Measurements from ENCODE around the gene LRP5.
"Not testable (repeated sequence)": the region's sequence is repeated elsewhere in the genome, so short reads cannot be mapped to it uniquely, and the experiment has no call there.

LRP5 gene

DNA sequence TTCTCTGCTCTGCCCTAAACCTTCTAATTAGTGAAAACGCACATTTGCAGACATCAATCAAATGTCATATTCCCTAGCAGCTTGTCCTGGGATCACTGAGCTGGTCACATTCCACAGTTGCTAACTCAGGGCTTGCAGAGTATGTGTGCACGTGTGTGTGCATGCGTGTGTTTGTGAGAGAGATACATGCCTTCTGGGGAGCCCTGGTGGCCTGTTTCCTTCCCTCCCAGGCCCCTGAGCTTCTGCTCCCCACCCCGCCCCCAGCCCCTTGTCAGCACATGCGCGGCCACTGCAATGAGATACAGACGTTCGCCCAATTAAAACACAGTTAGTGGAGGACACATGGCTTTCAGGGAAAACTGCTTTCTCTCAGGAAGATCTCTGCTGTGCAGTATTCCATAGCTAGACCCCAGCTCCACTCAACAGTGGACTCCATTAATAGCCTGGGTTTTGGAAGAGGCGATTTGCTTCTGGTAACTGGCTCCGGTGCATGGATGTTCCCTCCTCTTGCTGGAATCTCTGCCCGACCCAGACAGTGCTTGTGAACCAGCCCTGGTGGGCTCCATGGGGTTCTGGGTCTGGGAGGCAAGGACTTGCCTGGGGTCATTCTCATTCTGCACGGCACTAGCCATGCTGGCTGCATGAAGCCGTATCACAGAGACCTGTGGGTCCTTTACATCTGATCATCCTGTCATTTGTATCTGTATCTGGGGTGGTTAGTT lies 17.7 kb downstream of the LRP5 start:
- DNase-seq, result no peak

DNA sequence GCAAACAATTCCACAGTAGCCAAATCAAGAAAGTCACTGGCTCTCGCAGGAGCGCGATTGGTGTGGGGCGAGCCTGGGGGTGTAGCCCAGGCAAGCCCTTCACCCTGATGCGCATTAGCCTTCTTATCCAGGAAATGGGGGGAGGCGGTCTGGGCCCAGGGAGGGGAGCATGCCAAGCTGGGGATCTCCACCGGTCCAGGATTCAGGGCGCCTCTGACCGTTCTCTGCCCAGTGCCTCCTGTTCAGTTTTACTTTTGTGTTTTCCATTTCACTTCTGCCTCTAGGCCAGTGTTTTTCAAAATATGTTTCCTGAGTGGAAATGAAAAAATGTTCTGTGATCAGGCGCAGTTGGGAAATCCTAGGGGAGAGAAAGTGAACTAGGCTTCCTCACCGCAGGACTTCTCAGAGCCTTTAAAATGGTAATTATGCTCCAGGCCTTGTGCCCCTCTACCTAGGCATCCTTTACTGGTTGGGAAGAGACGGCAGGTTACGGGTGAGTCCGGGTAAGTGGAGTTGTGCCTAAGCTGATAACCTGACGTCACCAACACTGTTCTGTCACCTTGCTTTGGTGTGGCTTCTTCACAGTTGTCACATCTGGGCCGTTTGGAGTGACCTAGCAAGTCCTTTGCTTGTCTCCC lies 18.4 kb downstream of the LRP5 start:
- no peak for DNase-seq

DNA sequence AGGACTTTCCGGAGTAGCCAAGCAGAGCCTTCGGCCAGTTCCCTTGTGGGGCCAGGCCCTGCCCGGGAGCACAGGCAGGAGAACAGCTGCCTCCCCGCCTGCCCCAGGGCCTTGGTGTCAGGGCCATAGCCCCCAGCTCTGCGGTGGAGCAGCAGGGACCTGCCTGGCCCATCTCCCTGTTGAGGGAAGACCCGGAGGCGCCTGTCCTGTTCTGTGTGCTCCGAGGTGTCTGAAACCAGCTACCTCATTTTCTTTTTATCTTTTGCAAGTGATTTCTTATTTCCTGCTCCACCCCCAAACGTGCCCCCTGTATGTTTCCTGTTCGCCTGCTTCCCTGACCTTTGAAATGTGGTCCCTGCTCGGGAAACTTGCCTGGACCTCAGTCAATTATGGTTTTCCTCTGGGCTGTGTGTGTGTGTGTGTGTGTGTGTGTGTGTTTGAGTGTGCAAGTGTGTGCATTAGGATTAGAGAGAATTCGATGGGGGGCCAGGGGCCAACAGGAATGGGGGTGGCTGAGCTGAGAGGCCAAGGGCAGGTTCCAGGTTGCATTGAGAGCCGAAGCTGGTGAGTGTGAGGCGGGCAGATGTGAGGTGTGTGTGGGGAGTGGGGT lies 19.1 kb downstream of the LRP5 start:
- DNase-seq, result no peak

DNA sequence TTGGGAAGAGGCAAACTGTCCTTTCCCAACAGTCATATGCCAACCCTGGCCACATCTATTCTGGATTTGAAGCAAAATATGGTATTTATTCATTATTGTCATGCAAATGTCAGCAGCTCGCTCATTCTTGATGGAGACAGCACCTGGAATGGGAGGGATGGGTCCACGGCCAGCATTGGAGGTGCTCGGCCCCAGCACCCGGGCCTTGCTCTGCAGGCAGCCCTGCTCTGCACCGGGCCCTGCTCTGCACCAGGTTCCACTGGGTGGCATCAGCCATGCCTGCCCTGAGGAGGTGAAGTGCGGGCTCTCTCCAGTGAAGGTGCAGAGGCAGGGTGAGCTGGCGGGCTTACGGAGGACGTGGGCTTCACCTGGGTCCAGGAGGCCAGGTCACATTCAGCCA lies 19.8 kb downstream of the LRP5 start:
- no peak for DNase-seq

DNA sequence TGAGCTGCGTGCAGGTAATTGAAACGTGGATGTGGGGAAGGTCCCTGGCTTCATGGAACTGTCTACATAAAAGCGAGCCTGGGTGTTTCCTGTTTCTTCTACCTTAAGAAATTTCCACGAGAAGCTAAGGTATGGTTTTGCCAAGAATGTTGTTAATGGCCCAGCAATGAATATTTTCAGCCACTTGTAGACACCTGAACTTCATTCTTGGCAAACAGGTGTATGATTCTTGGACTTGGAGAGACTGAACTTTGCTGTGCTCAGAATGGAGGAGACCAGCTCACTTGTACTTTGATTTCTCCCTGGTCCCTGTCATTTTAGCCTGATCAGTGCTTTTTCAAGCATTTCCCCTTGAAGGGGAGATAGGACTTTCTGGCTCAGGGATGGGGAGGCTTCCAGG lies 20.8 kb downstream of the LRP5 start:
- DNase-seq, result no peak

DNA sequence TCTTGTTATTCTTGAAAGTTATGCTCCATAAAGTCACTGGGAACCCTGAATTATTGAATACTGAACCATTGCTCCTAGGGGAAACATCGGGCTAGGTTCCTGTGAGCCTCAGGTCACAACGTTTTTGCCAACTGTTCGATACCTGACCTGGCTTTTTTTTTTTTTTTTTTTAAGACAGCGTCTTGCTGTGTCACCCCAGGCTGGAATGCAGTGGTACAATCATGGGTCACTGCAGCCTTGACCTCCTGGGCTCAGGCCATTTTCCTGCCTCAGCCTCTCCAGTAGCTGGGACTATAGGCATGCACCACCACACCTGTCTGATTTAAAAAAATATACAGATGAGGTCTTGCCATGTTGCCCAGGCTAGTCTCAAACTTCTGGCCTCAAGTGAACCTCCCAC lies 22.5 kb downstream of the LRP5 start:
- no peak for DNase-seq

DNA sequence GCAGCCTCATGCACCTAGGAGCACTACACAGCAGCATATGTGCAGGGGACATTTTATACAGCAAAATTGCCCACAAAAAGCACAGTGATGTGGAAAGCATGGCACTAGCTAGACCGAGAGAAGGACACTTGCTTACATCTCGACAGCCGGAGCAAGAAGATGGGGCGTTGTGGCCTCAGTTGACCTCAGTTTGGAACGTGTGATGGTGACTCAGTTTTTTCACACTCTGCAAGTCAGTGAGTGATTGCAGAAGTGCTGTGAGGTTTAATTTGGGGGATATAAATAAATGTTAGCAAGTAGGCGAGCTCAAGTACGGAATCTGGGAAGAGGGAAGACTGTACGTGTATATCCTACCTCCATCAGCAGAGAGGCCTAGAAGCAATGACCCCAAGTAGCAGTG lies 23.3 kb downstream of the LRP5 start:
- no peak for DNase-seq

DNA sequence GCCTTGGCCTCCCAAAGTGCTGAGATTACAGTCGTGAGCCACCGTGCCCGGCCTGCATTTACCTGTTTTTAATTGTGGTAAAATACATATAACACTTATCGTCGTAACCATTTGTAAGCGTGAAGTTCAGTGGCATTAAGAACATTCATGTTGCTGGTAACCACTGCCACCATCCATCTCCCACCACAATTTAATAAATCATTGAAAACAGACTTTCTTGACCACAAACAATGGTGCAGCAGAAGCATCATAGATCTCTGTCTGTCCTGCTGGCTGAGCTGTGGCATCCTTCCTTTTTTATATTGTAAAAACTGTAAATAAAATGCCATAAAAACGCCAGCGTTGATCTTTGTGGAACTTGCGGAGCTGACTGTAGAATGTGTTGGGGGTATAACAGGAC lies 24.3 kb downstream of the LRP5 start:
- DNase-seq, result no peak

DNA sequence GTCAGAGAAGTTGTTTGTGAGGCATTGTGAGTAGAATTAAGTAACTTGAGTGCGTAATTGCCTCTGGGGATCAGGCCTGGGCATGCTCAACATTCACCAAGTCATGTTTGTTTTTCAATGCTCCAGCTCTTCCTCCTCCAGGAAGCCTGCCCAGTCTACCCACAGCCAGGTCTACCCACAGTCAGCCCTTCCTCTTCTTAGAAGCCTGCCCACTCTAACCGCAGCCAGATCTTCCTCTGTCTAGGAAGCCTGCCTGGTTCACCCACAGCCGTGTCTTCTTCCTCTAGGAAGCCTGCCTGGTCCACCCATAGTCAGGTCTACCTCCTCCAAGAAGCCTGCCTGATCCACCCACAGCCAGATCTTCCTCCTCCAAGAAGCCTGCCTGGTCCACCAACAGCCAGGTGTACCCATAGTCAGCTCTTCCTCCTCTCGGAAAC lies 25.0 kb downstream of the LRP5 start:
- DNase-seq, result peak in 1 of 5 donors; percentile 35

DNA sequence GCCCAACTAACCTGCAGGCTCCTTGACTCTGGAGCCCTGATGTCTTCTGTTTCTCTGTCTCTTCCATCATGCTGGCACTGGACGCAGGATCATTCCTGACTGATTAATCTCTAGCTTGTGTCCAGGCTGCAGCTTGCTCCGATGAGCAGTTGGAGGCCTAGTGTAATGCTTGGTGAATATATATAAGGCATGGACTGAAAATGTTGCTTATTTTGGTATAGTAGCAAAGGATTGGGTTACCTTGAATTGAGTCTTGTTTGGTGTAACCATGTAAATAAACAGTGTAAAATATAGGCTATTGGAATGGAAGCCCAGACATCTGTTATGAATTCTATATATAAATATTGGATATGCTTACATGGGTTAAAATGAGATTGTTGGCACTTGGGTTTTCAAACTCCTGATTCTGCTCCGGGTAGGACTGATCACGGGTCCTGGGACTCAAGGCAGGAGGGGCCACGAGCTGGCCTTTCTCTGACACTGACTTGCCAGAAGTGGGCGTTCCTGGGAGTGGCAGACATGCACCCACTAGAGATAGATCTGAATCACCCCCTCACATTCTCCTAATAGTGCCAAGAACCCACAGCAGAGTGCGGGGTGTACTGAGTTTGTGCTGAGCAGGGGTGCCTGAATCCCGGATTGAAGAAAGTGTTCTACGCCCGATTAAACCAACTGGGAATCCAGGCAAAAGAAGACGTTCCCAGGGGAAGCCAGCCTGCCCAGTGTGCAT lies 25.8 kb downstream of the LRP5 start:
- no peak for DNase-seq

DNA sequence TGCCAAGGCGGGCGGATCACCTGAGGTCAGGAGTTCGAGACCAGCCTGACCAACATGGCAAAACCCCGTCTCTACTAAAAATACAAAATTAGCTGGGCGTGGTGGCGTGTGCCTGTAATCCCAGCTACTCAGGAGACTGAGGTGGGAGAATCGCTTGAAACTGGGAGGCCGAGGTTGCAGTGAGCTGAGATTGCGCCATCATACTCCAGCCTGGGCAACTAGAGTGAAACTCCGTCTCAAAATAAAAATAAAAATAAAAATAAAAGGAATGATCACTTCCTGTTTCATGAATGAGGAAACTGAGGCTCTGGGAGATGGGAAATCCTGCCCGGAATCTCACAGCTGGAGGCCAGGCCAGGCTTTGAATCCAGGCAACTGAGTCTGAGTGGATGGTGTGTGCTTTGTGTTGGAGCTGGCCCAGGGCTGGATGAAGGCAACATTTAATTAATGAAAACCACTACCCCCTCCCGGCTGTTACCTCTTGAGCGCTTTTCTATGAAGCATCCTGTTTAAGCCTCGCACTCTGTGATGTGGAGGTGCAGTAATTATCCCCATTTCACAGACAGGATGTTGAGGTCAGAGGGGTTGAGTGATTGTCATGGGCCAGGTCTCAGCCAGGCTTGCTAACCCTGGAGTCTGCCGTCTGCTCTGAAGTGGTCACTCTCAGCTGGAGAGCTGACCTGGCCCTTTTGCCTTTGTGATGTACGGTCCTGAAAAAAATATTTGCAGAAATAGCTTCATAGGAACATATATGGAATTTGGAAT lies 27.8 kb downstream of the LRP5 start:
- peak in 2 of 5 donors; percentile 19 to 85 for DNase-seq

DNA sequence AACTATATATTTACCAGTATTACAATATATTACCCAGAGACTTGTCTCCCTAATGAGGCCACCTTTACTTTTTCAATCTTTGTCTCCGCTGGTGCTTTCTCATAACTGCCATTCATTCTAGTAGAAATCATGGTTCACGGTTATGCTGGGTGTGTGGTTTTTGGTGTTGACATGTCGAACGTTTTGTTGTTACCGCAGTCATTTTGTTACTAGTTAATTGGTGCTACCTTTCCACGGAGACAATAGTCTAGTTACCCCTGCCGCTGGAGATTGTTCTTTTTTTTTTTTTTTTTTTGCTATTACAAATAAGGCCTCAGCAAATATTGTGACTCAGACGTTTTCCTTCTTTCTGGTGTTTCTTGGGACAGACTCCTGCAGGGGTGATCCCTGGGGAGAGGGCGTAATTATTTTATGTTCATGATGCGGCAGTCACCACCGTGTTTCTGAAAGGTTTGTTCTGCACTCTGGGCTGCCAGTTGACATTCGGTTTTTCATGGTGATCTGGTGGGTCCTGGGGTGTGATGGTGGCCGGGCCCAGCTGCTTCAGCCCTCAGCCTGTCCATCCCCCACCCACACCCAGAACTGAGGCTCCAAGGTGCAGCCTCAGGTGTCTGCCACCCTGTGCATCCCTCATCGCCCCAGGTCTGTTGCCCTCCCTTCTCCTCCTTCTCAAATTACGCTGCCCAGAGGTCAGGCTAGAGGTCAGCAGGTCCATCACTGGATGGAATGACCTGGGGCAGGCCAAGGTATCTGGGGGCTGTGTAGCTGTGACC lies 28.6 kb downstream of the LRP5 start:
- DNase-seq, result peak in 1 of 5 donors; percentile 76

DNA sequence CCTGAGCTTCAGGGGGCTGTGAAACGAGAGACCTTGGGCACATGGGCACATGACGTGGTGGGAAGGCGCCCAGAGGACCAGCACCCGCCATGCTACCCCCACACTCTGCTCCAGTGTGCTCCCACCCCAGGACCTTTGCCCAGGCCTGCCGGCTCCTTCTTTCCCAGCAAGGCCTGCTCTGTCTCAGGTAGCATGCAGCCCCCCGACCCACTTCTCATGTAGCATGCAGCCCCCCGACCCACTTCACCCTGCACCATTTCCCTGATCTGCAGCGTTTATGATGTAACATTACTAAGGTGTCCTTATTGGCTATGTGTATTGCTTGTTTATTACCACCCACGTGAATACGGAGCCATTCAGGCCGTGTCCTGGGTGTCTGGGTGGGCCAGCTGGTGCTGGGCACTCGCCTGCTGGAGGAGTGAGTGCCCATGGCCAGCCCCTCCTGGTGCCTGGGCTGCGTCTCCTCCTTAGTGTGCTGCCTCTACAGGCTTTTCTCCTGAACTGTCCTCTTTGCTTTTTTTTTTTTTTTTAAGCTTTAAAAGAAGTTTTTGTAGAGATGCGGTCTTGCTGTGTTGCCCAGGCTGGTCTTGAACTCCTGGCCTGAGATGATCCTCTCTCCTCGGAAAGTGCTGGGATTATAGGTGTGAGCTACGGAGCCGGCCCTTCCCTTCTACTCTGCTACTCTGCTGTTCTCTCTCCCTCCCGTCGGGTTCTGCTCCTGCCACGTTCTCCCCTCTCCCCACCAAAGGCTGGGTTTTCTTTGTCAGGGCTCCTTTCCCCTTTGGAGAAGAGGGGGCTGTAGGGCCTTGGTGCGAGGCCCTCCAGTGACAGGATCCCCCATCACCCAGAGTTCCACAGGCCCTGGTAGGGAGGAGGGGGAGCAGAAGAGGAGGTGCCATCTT lies 29.4 kb downstream of the LRP5 start:
- DNase-seq, result no peak

DNA sequence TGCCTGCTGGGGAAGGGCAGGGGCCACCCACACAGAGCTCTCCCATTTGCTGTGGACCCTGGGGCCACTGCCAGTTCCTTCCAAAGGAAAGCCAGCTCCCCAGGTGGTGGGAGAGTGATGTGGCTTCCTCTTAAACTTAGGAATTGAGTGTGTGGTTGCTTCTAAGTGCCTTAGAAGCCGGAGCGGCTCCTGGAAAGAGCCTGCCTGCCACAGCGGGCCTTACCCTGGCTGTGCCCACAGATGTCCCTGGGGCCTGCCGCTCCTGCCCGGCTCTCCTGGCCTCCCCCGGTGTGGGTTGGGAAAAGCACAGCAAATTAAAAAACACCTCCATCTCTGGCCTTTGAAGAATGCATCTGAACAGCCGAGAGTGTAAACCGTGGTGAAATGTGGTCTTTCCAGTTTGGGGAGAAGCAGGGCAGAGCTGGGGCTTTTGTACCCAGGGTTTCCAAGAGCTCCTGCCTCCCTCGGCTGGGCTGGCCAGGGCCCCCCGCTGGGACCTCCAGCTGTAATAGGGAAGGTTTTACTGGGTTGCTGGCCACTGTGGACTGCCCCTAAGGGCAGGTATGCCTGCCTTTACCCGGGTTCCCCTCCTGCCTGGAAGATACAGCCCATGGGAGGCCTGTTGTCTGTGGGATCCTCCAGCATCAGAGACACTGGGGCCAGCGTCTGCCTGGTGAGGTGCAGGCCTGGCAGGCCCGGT lies 30.2 kb downstream of the LRP5 start:
- no peak for DNase-seq

DNA sequence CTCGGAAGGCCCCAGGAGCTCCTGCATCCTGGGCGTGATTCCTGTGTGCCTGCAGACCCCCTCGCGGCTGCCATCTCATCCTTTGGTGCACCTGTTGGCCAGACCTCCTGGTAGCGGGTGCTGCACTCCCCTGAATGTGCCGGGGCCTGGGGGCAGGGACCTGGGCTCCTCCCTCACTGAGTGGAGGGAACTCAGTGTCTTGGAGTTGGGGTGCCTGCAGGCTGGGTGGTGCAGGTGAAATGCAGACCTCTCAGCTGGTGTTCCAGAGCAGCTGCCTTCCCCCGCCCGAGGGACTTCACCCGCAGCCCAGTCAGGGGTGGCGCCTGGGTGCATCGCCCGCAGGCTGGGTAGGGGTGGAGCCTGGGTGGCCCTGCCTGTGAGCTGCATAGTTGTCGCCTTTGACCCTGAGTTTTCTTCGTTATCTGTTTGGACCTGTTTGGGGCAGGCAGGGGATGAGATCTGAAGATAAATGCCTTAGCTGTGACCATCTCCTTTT lies 31.4 kb downstream of the LRP5 start:
- no peak for DNase-seq

DNA sequence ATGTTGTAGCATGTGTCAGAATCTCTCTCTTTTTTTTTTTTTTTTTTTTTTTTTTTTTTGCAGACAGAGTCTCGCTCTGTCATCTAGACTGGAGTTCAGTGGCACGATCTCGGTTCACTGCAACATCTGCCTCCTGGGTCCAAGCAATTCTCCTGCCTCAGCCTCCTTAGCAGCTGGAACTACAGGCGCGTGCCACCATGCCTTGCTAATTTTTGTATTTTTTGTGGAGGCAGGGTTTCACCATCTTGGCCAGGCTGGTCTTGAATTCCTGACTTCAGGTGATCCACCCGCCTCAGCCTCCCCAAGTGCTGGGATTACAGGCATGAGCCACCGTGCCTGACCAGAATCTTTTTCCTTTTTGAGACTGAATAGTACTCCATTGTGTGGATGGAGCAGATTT lies 32.4 kb downstream of the LRP5 start:
- not testable (repeated sequence) for DNase-seq

DNA sequence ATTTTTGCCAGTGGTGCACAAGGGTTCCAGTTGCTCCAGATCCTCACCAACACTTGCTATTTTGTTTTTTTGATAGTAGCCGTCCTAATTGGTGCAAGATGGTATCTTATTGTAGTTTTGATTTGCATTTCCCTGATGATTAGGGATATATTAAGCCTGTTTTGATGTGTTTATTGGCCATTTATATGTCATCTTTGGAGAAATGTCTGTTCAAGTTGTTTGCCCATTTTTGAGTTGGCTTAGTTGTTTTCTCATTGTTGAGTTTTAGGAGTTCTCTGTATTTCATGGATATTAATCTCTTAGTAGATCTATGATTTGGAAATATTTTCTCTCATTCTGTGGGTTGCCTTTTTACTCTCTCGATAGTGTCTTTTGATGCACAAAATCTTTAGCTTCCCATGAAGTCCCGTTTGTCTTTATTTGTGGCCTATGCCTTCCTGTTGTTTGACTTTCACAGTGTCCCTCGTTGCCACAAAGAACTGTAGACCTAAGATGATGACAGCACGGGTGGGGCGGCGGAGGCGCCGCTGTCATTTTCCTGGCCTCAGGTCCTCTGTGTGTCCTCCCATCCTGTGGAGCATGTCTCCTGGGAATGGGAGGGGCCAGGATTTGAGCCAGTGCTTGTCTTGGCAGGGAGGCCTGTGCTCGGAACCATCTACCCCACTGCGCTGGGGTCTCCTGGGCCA lies 33.5 kb downstream of the LRP5 start:
- no peak for DNase-seq

DNA sequence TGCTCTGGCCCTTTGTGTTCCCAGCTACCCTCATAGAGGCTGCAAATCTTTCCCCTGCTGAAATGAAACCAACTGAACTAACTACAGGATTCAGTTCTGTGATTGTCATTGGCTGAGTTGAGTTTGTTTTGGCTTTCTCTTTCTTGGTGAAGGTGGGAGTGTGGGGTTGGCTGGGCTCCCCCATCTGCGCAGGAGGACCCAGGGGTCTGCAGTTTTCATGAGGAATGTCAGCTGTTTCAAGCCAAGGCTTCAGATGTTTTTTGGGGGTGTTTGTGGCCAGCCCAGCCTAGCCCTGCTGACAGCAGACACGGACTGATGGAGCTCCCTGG lies 34.0 kb downstream of the LRP5 start:
- no peak for DNase-seq

DNA sequence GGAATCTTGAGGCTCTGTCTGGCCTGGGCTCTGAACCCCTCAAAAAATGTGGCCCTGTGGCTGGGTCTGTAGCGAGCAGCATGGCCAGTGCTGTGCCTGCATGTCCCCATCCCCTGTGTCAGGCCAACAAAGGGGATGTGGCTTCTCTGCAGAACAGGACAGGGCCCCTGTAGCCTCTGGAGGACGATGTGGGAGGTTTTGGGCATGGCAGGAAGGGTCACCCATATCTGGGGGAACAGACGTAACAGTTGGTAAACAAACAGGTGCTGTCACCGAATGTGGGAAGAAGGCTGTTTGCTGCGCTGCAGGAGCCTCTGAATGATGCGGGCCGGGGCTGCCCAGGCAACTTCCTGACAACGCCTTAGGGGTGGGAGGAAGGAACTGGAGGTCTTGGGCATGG lies 35.0 kb downstream of the LRP5 start:
- DNase-seq, result no peak

DNA sequence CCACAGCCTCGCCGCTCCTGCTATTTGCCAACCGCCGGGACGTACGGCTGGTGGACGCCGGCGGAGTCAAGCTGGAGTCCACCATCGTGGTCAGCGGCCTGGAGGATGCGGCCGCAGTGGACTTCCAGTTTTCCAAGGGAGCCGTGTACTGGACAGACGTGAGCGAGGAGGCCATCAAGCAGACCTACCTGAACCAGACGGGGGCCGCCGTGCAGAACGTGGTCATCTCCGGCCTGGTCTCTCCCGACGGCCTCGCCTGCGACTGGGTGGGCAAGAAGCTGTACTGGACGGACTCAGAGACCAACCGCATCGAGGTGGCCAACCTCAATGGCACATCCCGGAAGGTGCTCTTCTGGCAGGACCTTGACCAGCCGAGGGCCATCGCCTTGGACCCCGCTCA lies 35.5 kb downstream of the LRP5 start:
- DNase-seq, result no peak

All from T-helper 1 cell (primary cell).